ENCODE results near the gene BUD31. TPM values are rescaled to one million over a fixed set of nuclear protein-coding genes. Genes with fewer than 3 reads are reported as not detected.
A peak's percentile ranks its signal among the peaks of the same experiment; 100 is the strongest.
"Not testable (repeated sequence)": the region's sequence is repeated elsewhere in the genome, so short reads cannot be mapped to it uniquely, and the experiment has no call there.

Gene BUD31
- total RNA-seq, 1 donor from 2014 or later, result 131 TPM

- peaks cover 26% of the 10 kb centered on the region for H3K4me1 Mint-ChIP-seq (ENCODE audit: unreplicated experiment)
Observed at GRCh38 chr7:99379043-99379577, 29.7 kb upstream of the BUD31 start.

GRCh38 chr7:99379693-99380031 is 29.1 kb upstream of the BUD31 start:
- peak overlapping the region; percentile 82 for H3K27ac Mint-ChIP-seq (ENCODE audit: unreplicated experiment)

More at GRCh38 chr7:99379043-99379577, 29.7 kb upstream of the BUD31 start:
- Mint-ChIP-seq H3K4me3 (ENCODE audit: unreplicated experiment) (peak overlapping the region; percentile 6), H3K36me3 (ENCODE audit: unreplicated experiment) (peaks cover 4% of the 10 kb centered on the region), H3K9me3 (ENCODE audit: unreplicated experiment) (no peaks in the 10 kb centered on the region), H3K27me3 (ENCODE audit: unreplicated experiment) (no peaks in the 10 kb centered on the region), H3K27ac (ENCODE audit: unreplicated experiment) (peak overlapping the region; percentile 82)
- TF ChIP-seq CTCF (IDR thresholded peaks at IDR 0.05), result no peak
- no peak for DNase-seq (ENCODE audit: extremely low spot score, unreplicated experiment)

GRCh38 chr7:99380032-99380822 is 28.5 kb upstream of the BUD31 start:
- Mint-ChIP-seq H3K27me3 (ENCODE audit: unreplicated experiment) (no peaks in the 10 kb centered on the region), H3K27ac (ENCODE audit: unreplicated experiment) (peak overlapping the region; percentile 82), H3K36me3 (ENCODE audit: unreplicated experiment) (peaks cover 4% of the 10 kb centered on the region), H3K4me3 (ENCODE audit: unreplicated experiment) (peak overlapping the region; percentile 51), H3K9me3 (ENCODE audit: unreplicated experiment) (no peaks in the 10 kb centered on the region), H3K4me1 (ENCODE audit: unreplicated experiment) (peaks cover 26% of the 10 kb centered on the region)
- DNase-seq (ENCODE audit: extremely low spot score, unreplicated experiment), result no peak
- TF ChIP-seq CTCF (IDR thresholded peaks at IDR 0.05), result no peak

More at GRCh38 chr7:99379693-99380031, 29.1 kb upstream of the BUD31 start:
- Mint-ChIP-seq H3K4me3 (ENCODE audit: unreplicated experiment) (peak overlapping the region; percentile 51), H3K4me1 (ENCODE audit: unreplicated experiment) (peaks cover 26% of the 10 kb centered on the region)
- H3K9me3 Mint-ChIP-seq (ENCODE audit: unreplicated experiment); H3K36me3 Mint-ChIP-seq (ENCODE audit: unreplicated experiment); DNase-seq (ENCODE audit: extremely low spot score, unreplicated experiment); H3K27me3 Mint-ChIP-seq (ENCODE audit: unreplicated experiment): not testable (repeated sequence)

- H3K4me3 Mint-ChIP-seq (ENCODE audit: unreplicated experiment), result no peak overlapping the region
- peak overlapping the region; percentile 34 for H3K27ac Mint-ChIP-seq (ENCODE audit: unreplicated experiment)
- H3K4me1 Mint-ChIP-seq (ENCODE audit: unreplicated experiment), result peaks cover 26% of the 10 kb centered on the region
- H3K36me3 Mint-ChIP-seq (ENCODE audit: unreplicated experiment), result peaks cover 4% of the 10 kb centered on the region
- no peaks in the 10 kb centered on the region for H3K27me3 Mint-ChIP-seq (ENCODE audit: unreplicated experiment)
- no peaks in the 10 kb centered on the region for H3K9me3 Mint-ChIP-seq (ENCODE audit: unreplicated experiment)
- TF ChIP-seq CTCF (IDR thresholded peaks at IDR 0.05), result no peak
- DNase-seq (ENCODE audit: extremely low spot score, unreplicated experiment), result no peak
Observed at GRCh38 chr7:99380823-99381663, 27.7 kb upstream of the BUD31 start.

- peak overlapping the region; percentile 34 for H3K27ac Mint-ChIP-seq (ENCODE audit: unreplicated experiment)
- TF ChIP-seq CTCF (IDR thresholded peaks at IDR 0.05), result no peak
- peaks cover 25% of the 10 kb centered on the region for H3K4me1 Mint-ChIP-seq (ENCODE audit: unreplicated experiment)
- no peak for DNase-seq (ENCODE audit: extremely low spot score, unreplicated experiment)
- H3K36me3 Mint-ChIP-seq (ENCODE audit: unreplicated experiment), result peaks cover 7% of the 10 kb centered on the region
- no peaks in the 10 kb centered on the region for H3K27me3 Mint-ChIP-seq (ENCODE audit: unreplicated experiment)
- H3K9me3 Mint-ChIP-seq (ENCODE audit: unreplicated experiment), result no peaks in the 10 kb centered on the region
- no peak overlapping the region for H3K4me3 Mint-ChIP-seq (ENCODE audit: unreplicated experiment)
Observed at GRCh38 chr7:99381664-99382075, 27.1 kb upstream of the BUD31 start.
